GM18519 (cell line): Measurements from ENCODE around the gene DCTN3.

Source experiments
- ATAC-seq: cut with Tn5 transposase; IDR thresholded peaks from one replicate; pipeline ENCODE4 v1.9.1; 2021; ENCODE audit warnings: mild to moderate bottlenecking, moderate library complexity; ENCODE audit not compliant: unreplicated experiment, low FRiP score

The DCTN3 gene

GRCh38 chr9:34576597-34577399 is 43.5 kb downstream of the DCTN3 start:
- ATAC-seq, result no peak

GRCh38 chr9:34575862-34576596 is 44.3 kb downstream of the DCTN3 start:
- no peak for ATAC-seq

DNA sequence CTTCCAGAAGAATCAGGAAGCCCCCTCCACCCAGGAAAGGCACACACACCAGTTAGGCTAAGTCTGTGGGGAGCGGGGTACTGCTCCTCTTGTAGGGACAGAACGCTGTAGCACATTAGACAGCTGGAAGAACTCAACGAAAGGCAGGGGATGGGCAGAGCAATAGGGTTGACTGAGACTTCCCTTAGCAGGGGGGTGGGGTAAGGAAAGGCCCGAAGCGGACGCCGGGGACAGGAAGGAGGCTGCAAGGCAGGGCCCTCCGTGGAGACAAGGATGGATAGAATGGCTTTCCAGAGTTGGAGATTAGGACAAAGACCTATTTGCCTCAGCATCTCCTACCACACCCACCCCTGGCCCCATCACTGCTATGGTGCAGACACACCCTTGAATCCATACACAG is 45.1 kb downstream of the DCTN3 start:
- ATAC-seq, result no peak

- ATAC-seq, result no peak
Observed at GRCh38 chr9:34574571-34574970, 45.7 kb downstream of the DCTN3 start.

DNA sequence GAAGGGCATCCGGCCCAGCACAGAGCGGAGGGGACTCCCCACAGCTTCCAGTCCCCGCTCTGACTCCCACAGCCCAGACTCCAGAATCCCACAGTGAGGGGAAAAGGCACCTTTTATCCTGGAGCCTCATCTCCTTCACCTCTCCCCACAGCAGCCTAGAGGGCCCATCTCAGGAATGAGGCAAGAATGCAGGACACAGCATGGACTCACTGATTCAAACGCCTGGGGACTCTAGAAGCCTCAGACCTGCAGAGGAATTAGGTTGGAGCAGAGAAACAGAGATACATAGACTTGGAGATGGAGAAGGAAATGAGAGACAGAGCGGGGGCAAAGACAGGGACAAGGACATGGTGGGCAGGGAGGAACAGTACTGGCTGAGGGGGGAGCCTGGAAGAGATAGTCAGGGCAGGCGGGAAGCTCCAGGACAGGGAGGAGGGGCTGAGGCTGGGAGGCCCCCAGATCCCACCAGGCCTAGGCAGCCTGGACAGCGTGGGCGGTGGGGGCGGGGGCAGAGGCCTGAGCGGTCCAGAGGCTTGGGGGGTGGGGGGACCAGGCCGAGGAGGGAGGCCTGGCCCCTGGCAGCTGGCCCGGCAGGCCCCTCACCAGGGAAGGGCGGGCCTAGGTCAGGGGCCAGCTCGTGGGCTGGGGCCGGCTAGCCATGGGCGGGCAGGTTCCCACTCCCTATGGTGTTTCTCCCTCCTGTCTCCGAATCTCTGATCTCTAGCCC is 46.5 kb downstream of the DCTN3 start:
- no peak for ATAC-seq

- ATAC-seq, result no peak
Observed at GRCh38 chr9:34572628-34573027, 47.7 kb downstream of the DCTN3 start.

DNA sequence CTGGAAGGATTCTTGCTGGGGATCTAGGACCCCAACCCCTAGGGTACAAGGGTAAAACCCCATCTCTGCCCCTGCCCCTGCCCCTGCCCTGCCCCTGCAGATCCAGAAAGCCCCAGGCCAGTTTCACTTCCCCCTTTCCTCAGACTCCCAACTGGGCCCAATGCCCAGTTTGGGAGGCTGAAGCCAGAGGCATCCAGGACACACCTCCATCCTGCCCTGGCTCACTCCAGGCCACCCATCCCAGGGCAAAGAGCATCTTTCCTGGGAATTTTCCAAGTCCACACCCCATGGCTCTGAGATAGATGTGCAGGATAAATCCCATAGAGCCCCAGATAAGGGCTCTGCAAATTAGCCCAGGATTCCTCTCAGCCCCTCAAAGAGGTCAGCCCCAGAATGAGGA is 48.2 kb downstream of the DCTN3 start:
- ATAC-seq, result no peak

DNA sequence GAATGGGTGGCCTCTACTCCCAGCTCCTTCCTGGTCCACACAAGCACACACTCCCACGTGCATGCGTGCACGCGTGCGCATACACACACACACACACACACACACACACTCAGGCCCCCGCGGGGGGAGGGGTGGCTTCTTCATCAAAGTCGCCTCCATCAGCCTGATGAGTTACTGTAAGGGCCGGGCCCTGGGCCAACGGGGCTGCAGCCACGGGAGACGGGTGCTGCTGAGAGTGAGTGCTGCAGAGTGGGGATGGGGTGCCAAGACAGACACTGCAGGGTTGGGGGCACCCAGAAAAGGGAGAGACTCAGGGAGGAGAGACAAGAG is 48.8 kb downstream of the DCTN3 start:
- ATAC-seq, result no peak

GRCh38 chr9:34570809-34571480 is 49.4 kb downstream of the DCTN3 start:
- no peak for ATAC-seq

- no peak for ATAC-seq
Observed at GRCh38 chr9:34570376-34570775, 49.9 kb downstream of the DCTN3 start.

DNA sequence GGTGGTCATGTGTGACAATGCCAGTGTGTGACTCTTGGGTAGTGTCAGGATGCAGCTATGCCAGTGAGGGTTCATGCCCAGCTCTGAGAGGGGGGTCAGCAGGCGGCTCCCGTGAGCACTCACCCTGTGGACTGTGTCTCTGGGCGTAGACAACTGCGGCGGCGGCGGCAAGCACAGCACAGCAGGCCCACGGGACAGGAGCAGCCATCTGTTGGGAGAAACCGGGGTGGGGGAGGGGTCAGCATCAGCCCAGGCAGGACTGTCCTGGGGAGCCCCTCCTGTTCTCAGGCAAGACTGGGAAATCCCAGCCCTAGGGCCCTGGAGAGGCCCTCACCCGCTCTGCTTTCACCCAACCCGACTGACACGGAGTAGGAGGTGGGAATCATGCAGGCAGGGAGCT is 51.5 kb downstream of the DCTN3 start:
- no peak for ATAC-seq

DNA sequence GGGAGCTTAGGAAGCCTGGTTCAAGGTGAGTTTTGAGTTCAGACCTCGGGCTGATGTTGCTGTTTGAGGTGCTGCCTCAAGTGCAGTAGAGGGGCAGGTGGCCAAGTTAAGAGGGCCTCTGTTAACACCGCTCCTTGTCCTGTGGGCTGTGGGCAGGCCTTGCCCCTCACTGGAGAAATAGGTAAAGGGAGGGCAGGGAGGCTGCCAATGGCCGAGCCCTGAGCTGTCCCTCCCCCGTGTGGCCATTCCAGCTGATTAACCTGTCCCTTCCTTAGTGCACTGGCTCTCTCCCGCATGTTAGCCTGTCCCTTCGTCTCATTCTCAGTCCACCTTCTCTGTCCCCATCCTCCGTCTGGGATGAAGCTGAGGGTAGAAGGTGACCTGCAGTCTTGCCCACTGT is 52.2 kb downstream of the DCTN3 start:
- ATAC-seq, result no peak

GRCh38 chr9:34566972-34567371 is 53.3 kb downstream of the DCTN3 start:
- ATAC-seq, result no peak

DNA sequence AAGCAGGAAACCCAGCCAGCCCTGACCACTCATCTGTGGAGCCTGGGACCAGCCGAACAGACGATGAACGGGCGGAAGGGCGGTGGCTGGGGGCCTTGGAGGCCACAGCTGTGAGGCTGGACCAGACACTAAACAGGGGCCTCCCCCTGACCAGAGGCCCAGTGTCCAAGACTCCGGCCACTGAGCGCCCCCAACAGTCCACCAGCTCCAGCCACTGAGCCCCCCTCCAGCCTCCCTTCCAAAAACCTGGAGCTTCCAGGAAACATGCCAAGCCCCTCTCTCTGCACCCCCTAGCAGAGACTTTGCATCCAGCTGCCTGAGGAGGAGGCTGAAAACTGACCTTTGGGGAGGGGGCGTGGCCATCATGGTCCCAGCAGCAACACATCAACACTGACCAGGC is 54.0 kb downstream of the DCTN3 start:
- ATAC-seq, result no peak

GRCh38 chr9:34565856-34566255 is 54.4 kb downstream of the DCTN3 start:
- ATAC-seq, result no peak

- no peak for ATAC-seq
Observed at GRCh38 chr9:34564617-34565016, 55.7 kb downstream of the DCTN3 start.
